PFSK-1 (cell line): Measurements from ENCODE around the gene MPDZ.

Experiments
- POLR2AphosphoS5 ChIP-seq: IDR thresholded peaks from 2 replicates; pipeline ENCODE4 v1.6.1; 2012; ENCODE audit warnings: low read depth, mild to moderate bottlenecking, control low read depth, low read length, moderate library complexity
- REST ChIP-seq, 2 experiments: IDR thresholded peaks; 2 replicates each; pipeline versions ENCODE4 v1.6.1 to v1.8.0; 2011 to 2012; ENCODE audit warnings: low read depth in 2 of 2, low read length in 2 of 2, control low read depth in 1 of 2, inconsistent platforms in 1 of 2, mild to moderate bottlenecking in 1 of 2, moderate library complexity in 1 of 2; ENCODE audit not compliant: insufficient read depth in 1 of 2

GRCh38 chr9:13279284-13280141 lies at the start of gene MPDZ:
- TF ChIP-seq POLR2AphosphoS5 (no peak), REST (IDR thresholded peaks at IDR 0.05; ENCODE audit: insufficient read depth in 1 of 2, low read depth in 2 of 2, low read length in 2 of 2) (no peak)
